Kidney capillary endothelial cell (primary cell): ENCODE data around the gene C1orf50.
A peak's percentile ranks its signal among the peaks of the same experiment; 100 is the strongest.

Experiments used
- DNase-seq: peaks from one replicate; pipeline ENCODE4 v3.0.0-alpha.2; 2018; ENCODE audit warnings: low spot score

The C1orf50 gene

DNA sequence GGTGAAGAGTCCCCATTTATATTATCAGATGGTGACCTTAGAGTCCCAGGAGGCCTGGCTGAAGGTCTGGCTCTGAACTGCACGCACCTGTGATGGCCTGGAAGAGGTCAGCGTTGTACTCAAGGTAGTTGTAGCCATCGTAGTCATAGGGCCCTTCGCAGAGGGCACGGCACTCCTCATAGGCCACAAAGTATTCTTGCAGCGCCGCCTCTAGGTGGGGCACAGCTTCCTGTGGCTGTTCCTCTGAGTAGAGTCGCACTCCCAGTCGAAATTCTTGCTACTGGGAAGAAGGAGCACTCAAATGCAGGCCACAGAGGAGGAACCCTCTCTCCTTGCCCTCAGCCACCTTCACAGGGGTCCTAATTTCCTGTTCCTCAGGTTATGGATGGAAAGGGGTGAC is 7.9 kb upstream of the C1orf50 start:
- no peak for DNase-seq

- no peak for DNase-seq
Observed at GRCh38 chr1:42761567-42761966, 5.5 kb upstream of the C1orf50 start.

GRCh38 chr1:42762269-42762668 is 4.8 kb upstream of the C1orf50 start:
- DNase-seq: no peak

GRCh38 chr1:42765269-42765668 is 1.8 kb upstream of the C1orf50 start:
- no peak for DNase-seq

DNA sequence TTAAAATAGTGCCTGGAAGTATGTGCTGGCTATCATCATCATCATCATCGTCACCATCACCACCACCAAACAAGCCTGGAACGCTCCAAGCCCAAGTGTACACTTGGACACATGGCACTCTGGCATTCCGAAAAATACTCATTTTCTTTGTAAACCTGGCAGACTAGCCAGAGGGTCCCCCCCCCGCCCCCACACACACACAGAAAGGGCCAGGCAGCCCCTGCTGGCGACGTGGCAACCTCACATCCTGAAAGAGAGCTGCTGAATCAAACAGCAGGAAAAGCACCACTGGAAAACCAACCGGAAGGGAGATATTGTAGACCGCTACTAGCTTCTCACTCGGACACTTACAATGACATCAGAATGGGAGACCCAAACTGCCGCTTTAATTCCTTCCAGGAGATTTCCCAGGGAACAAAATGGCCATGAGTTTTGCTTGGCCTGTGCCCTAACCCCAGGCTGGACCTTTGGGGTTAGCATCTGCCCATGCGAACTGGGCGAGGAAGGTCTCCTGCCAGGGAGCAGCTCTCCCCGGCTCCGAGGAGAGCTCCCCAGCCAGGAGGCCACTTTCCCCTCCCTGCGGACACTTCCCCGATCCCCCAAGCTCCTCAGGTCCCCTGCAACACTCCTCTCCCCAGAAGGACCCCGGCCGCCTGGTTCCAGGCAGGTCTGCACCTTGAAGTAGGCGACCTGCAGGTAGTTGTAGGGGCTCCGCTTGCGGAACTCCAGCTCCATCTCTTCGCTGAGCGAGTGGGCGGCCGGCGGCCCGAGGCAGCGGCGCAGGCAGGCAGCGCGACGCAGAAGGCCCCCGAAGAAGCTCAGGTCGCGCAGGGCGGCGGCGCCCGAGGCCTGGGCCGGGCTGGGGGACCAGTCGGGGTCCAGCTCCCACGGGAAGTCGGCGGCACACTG is 963 bp upstream of the C1orf50 start:
- peak; percentile 52 for DNase-seq

GRCh38 chr1:42767510-42768000 is 506 bp downstream of the C1orf50 start:
- DNase-seq: no peak

DNA sequence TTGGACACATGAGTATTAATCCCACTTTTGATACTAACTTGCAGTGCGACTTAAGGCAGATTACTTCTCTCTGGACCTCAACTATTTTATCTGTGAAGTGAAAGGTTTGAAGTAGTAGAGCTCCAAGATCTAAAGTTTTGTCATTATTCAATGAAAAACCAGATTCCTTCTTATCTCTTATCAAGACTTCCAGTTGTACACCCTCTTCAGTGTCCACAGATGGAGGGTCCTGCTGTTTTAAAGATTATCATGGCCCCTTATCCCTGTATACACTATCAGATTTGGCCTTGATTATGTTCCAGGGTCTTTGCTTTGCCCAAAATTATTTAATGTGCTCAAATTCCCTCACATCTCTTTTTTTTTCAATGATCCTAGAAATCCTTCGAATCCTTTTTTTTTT is 1.1 kb downstream of the C1orf50 start:
- DNase-seq: no peak

GRCh38 chr1:42769811-42770210 is 2.8 kb downstream of the C1orf50 start:
- no peak for DNase-seq

- DNase-seq: no peak
Observed at GRCh38 chr1:42773420-42773819, 6.4 kb downstream of the C1orf50 start.

GRCh38 chr1:42774928-42775526 is 8.0 kb downstream of the C1orf50 start:
- DNase-seq: no peak

DNA sequence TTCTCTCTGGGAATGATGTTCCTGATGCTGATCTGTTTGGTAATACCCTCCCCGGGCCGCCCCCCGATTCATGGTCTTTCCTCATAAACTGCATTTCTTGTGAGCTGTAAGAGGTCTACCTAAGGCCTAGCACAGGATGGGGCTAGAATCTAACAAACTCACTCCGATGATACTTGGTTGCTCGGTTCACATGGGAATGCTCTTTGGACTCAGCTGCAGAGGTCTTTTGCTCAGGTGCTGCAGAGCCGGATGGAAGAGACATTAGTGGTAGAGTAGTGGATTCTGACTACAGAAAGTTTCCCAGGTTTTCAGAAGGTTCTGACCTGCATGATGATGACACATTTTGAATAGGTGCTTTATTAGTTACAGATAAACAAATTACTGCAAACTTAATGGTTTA is 9.5 kb downstream of the C1orf50 start:
- no peak for DNase-seq

DNA sequence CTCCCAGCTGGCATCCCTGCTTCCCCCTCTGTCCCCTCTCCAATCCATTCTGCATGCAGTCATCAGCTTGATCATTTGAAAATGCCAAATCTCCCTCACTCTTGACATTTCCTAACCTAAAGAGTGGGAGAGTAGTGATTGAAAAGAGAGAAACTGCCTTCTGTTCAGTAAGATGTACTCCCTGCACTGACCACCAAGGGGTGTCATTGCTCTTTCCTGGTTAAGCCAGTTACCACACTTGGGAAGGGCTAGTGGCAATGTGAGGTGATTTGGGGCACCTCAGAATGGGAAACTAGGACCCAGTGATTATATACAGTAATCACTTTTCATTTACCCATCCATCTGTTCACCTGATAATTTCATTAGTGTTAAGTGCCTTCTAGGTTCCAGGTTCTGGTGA is 10.8 kb downstream of the C1orf50 start:
- DNase-seq: peak; percentile 42

- no peak for DNase-seq
Observed at GRCh38 chr1:42779725-42780124, 12.7 kb downstream of the C1orf50 start.

- no peak for DNase-seq
Observed at GRCh38 chr1:42780176-42780575, 13.1 kb downstream of the C1orf50 start.

GRCh38 chr1:42783092-42783491 is 16.0 kb downstream of the C1orf50 start:
- DNase-seq: no peak

GRCh38 chr1:42784547-42784945 is 17.5 kb downstream of the C1orf50 start:
- DNase-seq: no peak

- peak; percentile 40 for DNase-seq
Observed at GRCh38 chr1:42784946-42785693, 18.1 kb downstream of the C1orf50 start, which contains the start of gene TMEM269. Gene TMEM269 (plus strand): TSS chr1:42784991. CDS start chr1:42789894, 4,903 bp downstream.

- no peak for DNase-seq
Observed at GRCh38 chr1:42786097-42786496, 19.0 kb downstream of the C1orf50 start.

DNA sequence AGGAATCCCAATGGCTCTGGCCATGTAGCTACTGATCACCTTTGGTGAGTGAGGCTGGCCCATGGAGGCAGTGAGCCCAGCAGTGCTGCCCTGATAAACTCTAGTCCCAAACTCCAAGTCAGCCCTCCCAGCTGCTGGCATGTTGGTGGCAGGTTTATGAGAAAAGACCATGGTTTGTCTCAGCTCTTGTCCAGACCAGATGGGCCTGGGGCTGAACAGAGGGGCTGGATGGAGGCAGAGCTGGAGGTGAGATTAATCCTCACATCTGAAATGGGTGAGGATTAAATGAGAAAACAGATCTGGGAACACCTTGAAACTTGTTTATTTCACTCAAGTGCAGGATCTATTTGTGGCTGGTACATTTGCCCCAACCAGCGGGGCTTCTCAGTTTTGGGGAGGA is 21.0 kb downstream of the C1orf50 start:
- no peak for DNase-seq

GRCh38 chr1:42793824-42794223 is 26.8 kb downstream of the C1orf50 start:
- no peak for DNase-seq

GRCh38 chr1:42797414-42797813 is 30.4 kb downstream of the C1orf50 start:
- DNase-seq: no peak

DNA sequence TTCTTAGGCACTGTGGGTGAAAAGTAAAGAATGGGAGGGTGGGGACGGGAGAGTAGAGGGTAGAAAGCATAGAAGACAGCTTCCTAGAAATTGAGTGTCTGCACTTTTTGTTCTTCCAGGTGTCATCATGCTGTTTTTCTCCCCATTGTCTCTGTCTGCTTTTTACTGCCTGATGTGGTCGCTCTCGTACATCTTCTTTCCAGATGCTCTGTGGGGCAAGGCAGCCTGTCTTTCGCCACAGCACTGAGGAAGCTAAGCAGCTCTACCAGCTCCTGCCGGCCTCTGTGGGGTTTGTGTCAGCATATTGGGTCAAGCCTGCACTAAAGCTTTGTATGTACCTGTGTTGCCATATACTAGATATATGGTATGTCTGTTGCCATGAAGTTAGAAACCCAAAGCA is 30.9 kb downstream of the C1orf50 start:
- DNase-seq: no peak
